Measurements from ENCODE around the gene ZSCAN10. TPM values are rescaled to one million over a fixed set of nuclear protein-coding genes. Genes with fewer than 3 reads are reported as not detected.

Gene ZSCAN10
- total RNA-seq, 1 experiment from 2014 or later = 207 TPM

GRCh38 chr16:3122926-3123570, 24.0 kb upstream of the ZSCAN10 start:
- Histone ChIP-seq H3K27ac (ENCODE audit: insufficient read length, low read depth, low read length) (no peak overlapping the region), H4K20me1 (ENCODE audit: control insufficient read depth, insufficient read depth, insufficient read length) (no peaks in the 10 kb centered on the region), H3K18ac (ENCODE audit: insufficient read length, low read depth, low read length) (no peak overlapping the region), H2BK120ac (ENCODE audit: low read depth, low read length, poor library complexity, severe bottlenecking) (no peak overlapping the region), H3K23me2 (ENCODE audit: insufficient read length, low read depth, low read length, poor library complexity, severe bottlenecking) (peaks cover 13% of the 10 kb centered on the region), H3K79me1 (ENCODE audit: insufficient read depth, low read depth, low read length, poor library complexity, severe bottlenecking) (no peaks in the 10 kb centered on the region), H2BK5ac (ENCODE audit: insufficient read length, low read length) (no peak overlapping the region), H3K4ac (ENCODE audit: low read depth, low read length) (no peak overlapping the region), H3K4me1 (ENCODE audit: insufficient read depth, low read length) (peaks cover 3% of the 10 kb centered on the region; the same call in 1 of the 2 replicates), H3K4me2 (ENCODE audit: insufficient read depth, insufficient read length, low read length) (no peak overlapping the region), H2BK12ac (ENCODE audit: insufficient read length, low read depth, low read length) (no peak overlapping the region), H3K9me3 (ENCODE audit: control insufficient read depth, low read depth, low read length) (no peaks in the 10 kb centered on the region), H3K14ac (ENCODE audit: insufficient read depth, low read length) (no peak overlapping the region), H2BK20ac (ENCODE audit: low read depth, low read length, poor library complexity, severe bottlenecking) (no peak overlapping the region), H4K91ac (ENCODE audit: insufficient read length, low read depth, low read length) (no peak overlapping the region), H3K9ac (ENCODE audit: extremely low read depth, insufficient read length, low read length) (no peak overlapping the region), H3K27me3 (ENCODE audit: insufficient read depth, low read length) (no peaks in the 10 kb centered on the region), H2AFZ (ENCODE audit: low read length) (no peak overlapping the region), H3T11ph (ENCODE audit: low read length) (no peak overlapping the region), H2BK15ac (ENCODE audit: low read depth, low read length) (no peak overlapping the region), H4K5ac (ENCODE audit: insufficient read length, low read depth, low read length) (no peak overlapping the region), H3K79me2 (ENCODE audit: insufficient read depth, low read length) (no peaks in the 10 kb centered on the region), H2AK5ac (ENCODE audit: insufficient read length, low read length) (no peak overlapping the region), H4K8ac (replicated peaks; ENCODE audit: insufficient read length, low read depth, low read length) (no peak overlapping the region), H3K56ac (ENCODE audit: insufficient read length, low read depth, low read length) (no peak overlapping the region), H3K23ac (ENCODE audit: insufficient read length, low read depth, low read length) (no peak overlapping the region)
- no peak for DNase-seq
- Mint-ChIP-seq H3K27me3 (ENCODE audit: low read depth) (no peaks in the 10 kb centered on the region; the same call in 1 of the 2 replicates), H3K27ac (peak overlapping the region in 1 of 3 experiments; percentile 96; a peak in 1 of 7 replicates), H3K9me3 (no peaks in the 10 kb centered on the region), H3K4me1 (peaks cover 30 to 41% of the 10 kb centered on the region in 2 experiments), H3K36me3 (ENCODE audit: insufficient read depth in 1 of 3, low read depth in 3 of 3) (peaks cover 5 to 29% (median 24%) of the 10 kb centered on the region in 3 experiments), H3K4me3 (peak overlapping the region; percentile 85 to 92)
- no CpG with 5 or more reads among the region's 8 CpGs for WGBS (ENCODE audit: extremely low coverage, insufficient read length, low lambda C conversion rate)
- TF ChIP-seq, protein P1, sequence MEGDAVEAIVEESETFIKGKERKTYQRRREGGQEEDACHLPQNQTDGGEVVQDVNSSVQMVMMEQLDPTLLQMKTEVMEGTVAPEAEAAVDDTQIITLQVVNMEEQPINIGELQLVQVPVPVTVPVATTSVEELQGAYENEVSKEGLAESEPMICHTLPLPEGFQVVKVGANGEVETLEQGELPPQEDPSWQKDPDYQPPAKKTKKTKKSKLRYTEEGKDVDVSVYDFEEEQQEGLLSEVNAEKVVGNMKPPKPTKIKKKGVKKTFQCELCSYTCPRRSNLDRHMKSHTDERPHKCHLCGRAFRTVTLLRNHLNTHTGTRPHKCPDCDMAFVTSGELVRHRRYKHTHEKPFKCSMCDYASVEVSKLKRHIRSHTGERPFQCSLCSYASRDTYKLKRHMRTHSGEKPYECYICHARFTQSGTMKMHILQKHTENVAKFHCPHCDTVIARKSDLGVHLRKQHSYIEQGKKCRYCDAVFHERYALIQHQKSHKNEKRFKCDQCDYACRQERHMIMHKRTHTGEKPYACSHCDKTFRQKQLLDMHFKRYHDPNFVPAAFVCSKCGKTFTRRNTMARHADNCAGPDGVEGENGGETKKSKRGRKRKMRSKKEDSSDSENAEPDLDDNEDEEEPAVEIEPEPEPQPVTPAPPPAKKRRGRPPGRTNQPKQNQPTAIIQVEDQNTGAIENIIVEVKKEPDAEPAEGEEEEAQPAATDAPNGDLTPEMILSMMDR (conservative IDR thresholded peaks at IDR 0.05) = no peak

All from H9 (cell line).